ENCODE measurements around the gene SPEM3.

The SPEM3 gene

GRCh38 chr17:7383371-7383741, 45.3 kb upstream of the SPEM3 start:
- ATAC-seq (ENCODE audit: low read depth), result no peak
- no peaks in the 10 kb centered on the region for H3K9me3 ChIP-seq (ENCODE audit: severe bottlenecking)
- peaks cover 19% of the 10 kb centered on the region for H3K36me3 ChIP-seq (ENCODE audit: low read depth)
- DNase-seq (ENCODE audit: low spot score), result no peak
- H3K4me3 ChIP-seq (ENCODE audit: severe bottlenecking), result no peak overlapping the region
- H3K27ac ChIP-seq (ENCODE audit: poor library complexity, severe bottlenecking), result no peak overlapping the region
- H3K27me3 ChIP-seq (ENCODE audit: insufficient read depth, poor library complexity, severe bottlenecking), result no peaks in the 10 kb centered on the region
- H3K4me1 ChIP-seq (ENCODE audit: insufficient read depth, poor library complexity, severe bottlenecking), result peaks cover 2% of the 10 kb centered on the region
- no peak for TF ChIP-seq CTCF (IDR thresholded peaks at IDR 0.05; ENCODE audit: poor library complexity, severe bottlenecking)

DNA sequence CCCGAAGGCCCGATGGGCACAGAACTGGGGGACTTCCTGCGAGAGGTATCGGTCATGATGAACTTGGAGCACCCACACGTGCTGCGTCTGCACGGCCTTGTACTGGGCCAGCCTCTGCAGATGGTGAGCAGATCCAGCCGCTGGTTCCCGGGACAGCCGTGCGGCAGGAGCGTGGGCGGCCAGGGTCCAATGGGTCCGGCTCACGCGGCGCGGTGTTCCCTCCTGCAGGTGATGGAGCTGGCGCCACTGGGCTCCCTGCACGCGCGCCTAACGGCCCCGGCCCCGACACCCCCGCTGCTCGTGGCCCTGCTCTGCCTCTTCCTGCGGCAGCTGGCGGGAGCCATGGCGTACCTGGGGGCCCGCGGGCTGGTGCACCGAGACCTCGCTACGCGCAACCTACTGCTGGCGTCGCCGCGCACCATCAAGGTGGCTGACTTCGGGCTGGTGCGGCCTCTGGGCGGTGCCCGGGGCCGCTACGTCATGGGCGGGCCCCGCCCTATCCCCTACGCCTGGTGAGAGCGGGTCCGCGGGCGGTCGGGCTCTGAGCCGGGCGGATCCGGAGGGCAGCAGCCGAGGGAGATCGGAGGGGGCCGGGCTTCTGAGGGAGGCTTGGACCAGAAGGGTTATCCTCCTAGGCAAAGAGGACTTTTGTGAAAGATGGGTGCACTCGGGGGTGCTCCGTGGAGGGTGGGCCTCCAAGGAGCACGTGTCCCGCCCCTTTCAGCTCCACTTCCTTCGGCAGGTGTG, 44.7 kb upstream of the SPEM3 start:
- Histone ChIP-seq H3K36me3 (ENCODE audit: low read depth) (peaks cover 25% of the 10 kb centered on the region), H3K4me1 (ENCODE audit: insufficient read depth, poor library complexity, severe bottlenecking) (peaks cover 2% of the 10 kb centered on the region), H3K4me3 (ENCODE audit: severe bottlenecking) (no peak overlapping the region), H3K27me3 (ENCODE audit: insufficient read depth, poor library complexity, severe bottlenecking) (no peaks in the 10 kb centered on the region), H3K9me3 (ENCODE audit: severe bottlenecking) (no peaks in the 10 kb centered on the region), H3K27ac (ENCODE audit: poor library complexity, severe bottlenecking) (no peak overlapping the region)
- DNase-seq (ENCODE audit: low spot score) (no peak), ATAC-seq (ENCODE audit: low read depth) (no peak)
- TF ChIP-seq CTCF (IDR thresholded peaks at IDR 0.05; ENCODE audit: poor library complexity, severe bottlenecking), result no peak

DNA sequence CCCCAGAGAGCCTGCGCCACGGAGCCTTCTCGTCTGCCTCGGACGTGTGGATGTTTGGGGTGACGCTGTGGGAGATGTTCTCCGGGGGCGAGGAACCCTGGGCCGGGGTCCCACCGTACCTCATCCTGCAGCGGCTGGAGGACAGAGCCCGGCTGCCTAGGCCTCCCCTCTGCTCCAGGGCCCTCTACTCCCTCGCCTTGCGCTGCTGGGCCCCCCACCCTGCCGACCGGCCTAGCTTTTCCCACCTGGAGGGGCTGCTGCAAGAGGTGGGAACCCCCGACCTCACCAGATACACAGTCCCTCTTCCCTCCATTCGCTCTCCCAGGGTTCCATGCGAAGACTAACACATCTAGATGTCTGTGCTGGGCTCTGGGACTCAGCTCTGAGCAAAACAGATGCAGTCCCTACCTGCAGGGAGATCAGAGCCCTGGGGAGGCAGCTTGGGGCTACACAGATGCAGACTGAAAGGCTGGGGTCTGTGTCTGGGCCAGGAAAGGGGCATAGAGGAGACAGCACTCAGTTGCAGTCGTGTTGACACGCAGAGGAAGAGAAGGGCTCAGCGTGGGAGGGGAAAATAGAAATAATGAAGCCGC, 44.1 kb upstream of the SPEM3 start:
- no peaks in the 10 kb centered on the region for H3K9me3 ChIP-seq (ENCODE audit: severe bottlenecking)
- no peak for TF ChIP-seq CTCF (IDR thresholded peaks at IDR 0.05; ENCODE audit: poor library complexity, severe bottlenecking)
- no peak for DNase-seq (ENCODE audit: low spot score)

DNA sequence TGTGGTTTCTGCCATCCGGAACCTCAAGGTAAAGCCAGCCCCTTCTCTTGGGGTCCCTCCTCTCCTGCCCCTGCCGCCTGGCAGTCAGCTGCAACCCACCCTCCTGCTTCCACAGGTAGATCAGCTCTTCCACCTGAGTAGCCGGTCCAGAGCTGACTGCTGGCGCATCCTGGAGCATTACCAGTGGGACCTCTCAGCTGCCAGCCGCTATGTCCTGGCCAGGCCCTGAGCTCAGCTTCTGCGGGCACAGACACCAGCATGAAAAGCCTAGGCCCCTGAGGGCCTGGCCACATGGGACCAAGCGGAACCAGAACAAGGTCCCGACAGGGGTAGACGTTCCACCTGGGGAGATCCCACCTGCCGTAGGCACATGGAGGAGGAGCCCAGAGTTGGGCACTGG, 39.8 kb upstream of the SPEM3 start:
- H3K9me3 ChIP-seq (ENCODE audit: severe bottlenecking), result no peaks in the 10 kb centered on the region
- TF ChIP-seq CTCF (IDR thresholded peaks at IDR 0.05; ENCODE audit: poor library complexity, severe bottlenecking), result no peak
- no peak overlapping the region for H3K4me3 ChIP-seq (ENCODE audit: severe bottlenecking)
- no peaks in the 10 kb centered on the region for H3K27me3 ChIP-seq (ENCODE audit: insufficient read depth, poor library complexity, severe bottlenecking)
- H3K36me3 ChIP-seq (ENCODE audit: low read depth), result peaks cover 56% of the 10 kb centered on the region
- H3K4me1 ChIP-seq (ENCODE audit: insufficient read depth, poor library complexity, severe bottlenecking), result no peaks in the 10 kb centered on the region
- ATAC-seq (ENCODE audit: low read depth) (no peak), DNase-seq (ENCODE audit: low spot score) (no peak)
- H3K27ac ChIP-seq (ENCODE audit: poor library complexity, severe bottlenecking), result no peak overlapping the region

More for the DNA sequence above, 44.1 kb upstream of the SPEM3 start:
- Histone ChIP-seq H3K36me3 (ENCODE audit: low read depth) (peaks cover 32% of the 10 kb centered on the region), H3K4me1 (ENCODE audit: insufficient read depth, poor library complexity, severe bottlenecking) (peaks cover 2% of the 10 kb centered on the region), H3K27me3 (ENCODE audit: insufficient read depth, poor library complexity, severe bottlenecking) (no peaks in the 10 kb centered on the region), H3K27ac (ENCODE audit: poor library complexity, severe bottlenecking) (no peak overlapping the region), H3K4me3 (ENCODE audit: severe bottlenecking) (no peak overlapping the region)
- no peak for ATAC-seq (ENCODE audit: low read depth)
